OCI-M2 (cell line): ENCODE data around the gene CACNA2D2.

ENCODE experiments used
- DNase-seq: peaks from one replicate; lab custom pipeline; 2025; ENCODE audit not compliant: unreplicated experiment; lab: John Stamatoyannopoulos, UW

CACNA2D2 gene

DNA sequence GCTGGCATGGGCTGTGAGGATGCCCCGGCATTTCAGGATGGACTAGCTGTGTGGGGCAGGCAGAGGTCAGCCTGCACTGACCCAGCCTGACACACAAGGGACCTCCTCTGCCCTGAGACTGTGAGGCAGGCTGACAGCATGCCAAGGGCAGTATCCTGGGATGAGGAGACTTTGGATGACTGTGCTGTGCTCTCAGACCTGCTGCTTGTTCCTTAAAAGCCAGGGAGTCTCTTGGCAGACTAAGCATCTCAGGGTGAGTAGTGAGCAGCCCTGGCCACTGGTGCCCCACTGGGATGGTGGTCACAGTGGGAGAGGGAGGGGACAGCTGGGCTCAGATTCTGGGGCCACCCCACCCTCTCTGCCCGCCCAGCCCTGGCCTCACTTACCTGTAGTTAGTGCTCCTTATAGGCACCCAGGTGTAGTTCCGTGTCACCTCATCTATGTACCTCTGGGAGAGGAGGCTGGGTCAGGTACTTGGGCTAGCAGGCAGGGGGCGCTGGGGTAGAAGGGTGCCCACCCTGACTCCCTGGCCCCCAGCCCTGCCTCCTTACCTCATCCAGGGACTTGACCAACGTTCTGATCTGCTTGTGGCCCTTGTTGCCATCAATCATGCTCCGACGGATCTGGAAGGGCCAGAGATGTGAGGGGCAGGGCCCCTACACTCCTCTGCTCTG, 128.0 kb downstream of the CACNA2D2 start:
- no peak for DNase-seq

DNA sequence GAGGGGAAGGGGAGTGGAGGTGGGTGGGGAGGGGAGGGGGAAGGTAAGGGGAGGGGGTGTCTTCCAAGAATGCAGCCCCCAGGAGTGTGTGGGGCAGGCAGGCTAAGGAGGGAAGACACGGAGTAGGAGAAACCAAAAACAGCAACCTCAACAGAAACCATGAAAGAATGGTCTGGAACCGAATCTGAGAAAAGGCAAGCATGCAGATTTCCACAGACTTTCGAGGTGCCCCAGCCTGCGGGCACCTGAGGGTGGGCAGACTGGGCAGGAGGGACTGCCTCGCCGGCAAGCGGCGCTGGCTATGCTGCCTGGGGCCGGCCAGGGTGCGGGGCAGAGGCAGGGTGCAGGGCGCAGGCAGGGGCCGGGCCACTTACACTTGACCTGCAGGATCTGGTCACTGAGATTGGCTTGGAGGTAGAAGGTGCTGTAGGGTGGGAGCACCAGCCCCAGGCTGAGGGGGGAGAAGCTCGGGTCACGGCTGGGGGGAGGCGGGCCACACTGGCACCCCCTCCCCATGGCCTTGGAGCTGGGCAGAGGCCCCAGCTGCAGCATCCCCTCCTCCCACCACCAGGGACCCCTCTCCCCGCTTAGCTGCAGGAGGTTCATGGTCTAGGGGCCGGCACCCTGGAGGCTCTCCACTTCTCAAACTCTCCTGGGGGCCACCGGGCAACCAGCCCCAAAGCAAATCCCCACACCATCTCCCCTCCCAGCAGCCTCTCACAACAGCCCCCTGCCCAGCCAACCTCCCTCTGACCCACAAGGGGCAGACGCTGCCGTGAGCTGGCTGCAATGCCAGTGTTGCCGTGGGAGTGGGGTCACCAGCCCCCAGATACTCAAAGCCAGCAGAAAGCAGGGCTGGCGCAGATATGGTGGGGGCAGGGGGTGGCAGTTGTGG, 128.8 kb downstream of the CACNA2D2 start:
- no peak for DNase-seq

DNA sequence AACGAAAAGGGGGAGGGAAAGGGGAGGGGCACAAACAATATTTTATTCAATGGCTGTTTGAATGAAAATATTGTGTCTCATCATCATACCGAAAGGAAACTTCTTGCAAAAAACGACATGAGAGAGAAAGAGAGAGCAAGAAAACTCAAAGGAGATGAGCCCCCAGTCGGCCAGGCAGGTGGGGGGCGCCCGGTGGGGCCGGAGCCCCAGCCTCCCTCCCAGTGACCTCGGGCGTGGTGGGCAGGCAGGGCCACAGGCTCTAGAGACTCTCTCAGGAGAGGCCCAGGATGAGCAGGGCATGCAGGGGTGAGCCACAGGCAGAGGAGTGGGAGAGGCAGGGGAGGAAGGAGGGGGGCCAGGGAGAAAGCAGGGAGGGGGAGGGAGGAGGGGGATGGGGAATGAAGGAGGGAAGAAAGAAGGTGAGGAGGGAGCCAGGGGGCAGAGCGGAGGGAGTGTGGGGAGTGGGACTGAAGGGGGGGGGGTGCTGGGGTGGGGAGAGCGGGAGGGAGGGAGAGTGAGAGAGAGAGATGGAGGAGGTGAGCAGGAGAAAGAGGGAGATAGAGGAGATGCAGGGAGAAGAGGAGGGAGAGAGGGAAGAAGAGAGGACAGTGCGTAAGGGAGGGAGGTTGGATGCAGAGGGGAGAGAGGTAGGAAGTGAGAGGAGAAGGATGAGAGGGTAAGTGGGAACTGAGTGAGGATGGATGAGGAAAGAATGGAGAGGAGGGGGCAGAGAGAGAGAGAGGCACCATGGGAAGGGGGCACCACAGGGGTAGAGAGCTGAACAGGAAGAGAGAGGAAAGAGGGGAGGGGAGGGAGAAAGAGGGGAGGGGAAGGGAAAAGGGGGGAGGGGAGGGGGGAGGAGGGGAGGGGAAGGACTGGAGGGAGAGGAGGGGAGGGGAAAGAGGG, 130.0 kb downstream of the CACNA2D2 start:
- DNase-seq: no peak

DNA sequence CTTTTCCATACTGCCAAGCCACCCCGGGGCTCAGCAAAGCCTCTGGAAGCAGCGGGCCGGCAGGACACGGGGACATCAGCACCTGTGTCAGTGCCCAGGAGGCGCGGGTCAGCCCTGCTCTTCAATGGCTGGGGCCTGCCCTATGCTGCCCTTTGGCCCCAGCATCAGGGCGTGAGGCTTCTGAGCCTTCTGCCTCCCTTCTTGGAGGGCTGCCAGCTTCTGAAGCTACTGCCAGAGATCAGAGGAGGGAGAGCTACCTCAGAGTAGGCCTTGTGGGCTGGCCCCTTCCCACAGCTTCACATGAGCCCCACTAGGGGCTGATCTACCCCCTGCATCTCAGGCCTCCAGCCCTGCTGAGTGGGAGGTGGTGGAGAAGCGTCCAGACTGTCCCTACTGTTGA, 131.1 kb downstream of the CACNA2D2 start:
- DNase-seq: no peak

DNA sequence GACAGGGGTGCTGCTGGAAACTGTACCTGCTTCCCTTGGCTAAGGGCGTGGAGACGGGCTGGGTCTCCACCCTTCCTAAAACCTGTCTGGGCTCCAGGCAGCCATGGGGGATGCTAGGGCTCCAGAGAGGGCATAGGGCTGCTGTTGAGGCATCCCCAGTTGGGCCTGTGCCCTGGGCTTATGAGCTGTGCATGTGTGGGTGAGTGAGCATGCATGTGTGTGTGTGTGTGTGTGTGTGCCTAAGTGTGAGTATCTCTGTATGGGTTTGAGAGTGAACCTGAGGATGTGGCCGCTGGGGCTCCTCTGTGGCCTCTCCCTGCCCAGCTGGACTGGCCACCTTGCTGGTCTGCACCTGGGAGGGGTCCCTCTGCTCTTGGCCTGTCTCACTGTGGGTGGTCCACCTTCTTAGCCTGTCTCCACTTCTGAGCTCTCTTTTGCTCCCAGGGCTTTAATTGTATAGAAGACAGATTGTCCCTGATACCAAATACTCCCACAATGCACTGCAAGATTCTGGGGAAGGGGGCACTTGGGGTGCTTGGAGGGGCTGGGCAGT, 132.2 kb downstream of the CACNA2D2 start:
- no peak for DNase-seq

DNA sequence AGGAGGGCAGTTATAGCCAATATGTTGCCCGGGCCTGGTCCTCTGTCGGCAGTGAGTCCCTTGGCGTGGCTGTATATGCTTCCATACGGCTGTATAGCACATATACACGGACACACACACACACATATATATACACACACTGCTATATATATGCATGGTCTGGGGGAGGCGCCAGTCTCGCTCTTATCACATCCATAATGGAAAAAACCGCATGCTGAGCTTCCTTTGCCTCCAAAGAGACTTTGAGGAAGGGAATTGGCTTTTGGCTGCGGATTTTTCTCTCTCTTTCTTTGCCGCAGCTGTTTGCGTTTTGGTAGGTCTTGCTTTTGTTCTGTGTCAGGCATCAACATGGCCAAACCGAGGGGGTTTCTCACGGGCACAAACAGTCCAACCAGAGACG, 132.8 kb downstream of the CACNA2D2 start:
- no peak for DNase-seq

DNA sequence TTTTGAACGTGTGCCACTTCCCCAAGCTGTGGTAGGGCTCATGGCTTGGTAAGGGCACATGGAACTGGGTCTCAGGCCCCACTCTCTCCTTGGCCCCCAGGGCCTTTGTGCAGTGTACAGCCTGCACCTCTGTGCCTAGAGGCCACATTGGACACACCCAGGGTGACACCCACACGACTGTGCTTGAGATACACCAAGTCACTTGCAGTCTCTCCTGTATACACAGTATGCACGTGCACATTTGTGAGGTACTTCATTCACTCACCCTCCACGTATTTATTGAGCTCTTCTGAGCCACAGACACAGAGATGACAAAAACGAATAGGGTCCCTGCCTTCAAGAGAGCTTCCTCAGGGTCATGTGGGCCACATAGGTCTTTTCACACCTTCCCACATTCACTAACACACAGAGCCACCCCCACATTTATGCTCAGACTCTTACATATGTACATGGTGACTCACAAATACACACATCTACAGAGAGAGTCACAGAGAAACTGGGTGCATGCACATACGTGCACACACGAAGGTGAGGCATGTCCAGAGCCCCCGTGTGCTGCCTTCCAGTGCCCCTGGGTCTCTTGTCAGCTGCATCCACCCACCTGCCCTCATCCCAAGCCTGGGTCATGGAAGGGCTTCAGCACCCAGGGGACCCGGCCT, 134.3 kb downstream of the CACNA2D2 start:
- no peak for DNase-seq

DNA sequence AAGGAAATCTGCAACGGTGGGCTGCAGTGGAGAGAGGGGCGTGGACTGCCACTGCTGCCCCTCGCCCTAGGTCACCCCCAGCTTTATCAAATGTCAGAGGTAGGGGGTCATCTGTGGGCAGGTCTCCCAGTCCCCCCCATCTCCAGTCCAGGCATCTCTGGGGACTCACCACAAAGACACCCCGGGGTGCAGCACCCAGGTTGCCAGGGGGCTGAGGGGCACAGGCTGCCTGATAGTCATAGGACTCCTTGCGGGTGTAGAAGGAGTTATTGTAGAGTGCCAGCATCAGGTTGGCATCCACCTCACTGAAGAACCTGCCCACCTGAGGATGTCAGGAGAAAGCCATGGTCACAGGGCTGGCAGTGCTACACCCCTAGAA, 137.6 kb downstream of the CACNA2D2 start:
- no peak for DNase-seq

DNA sequence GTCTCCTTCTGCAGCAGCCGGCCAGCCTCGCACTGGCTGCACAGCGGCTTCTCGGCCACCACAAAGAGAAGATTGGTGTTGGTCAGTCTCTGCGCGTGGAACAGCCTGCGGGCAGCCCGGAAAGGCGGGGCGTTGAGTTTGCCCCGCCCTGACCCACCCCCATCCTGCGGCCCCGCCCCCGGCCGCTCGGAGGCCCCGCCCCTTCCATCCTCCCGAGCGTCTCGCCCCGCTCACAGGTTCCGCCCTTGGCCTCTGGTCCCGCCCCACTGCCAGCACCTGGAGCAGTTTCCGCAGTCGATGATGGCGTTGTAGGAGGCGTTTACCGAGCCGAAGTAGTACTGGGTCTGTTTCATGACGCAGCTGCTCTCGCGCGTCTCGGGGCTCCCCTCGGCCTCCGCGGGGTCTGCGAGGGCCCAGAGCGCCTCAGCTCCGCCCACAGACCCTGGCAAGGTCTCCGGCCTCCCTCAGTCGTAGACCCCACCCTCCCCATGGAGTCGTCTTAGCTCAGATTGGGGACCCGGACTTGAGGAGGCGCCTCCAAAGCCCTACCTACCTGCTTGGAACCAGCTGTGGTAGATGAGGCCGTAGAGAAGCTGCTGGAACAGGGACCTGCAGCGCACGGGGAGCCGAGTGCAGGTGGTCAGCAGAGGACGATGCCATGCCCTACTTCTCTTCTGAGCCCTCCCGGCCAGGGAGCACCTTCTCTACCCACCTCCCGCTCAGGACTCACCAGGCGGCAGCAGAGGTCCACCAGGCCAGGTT, 138.2 kb downstream of the CACNA2D2 start:
- DNase-seq: no peak

DNA sequence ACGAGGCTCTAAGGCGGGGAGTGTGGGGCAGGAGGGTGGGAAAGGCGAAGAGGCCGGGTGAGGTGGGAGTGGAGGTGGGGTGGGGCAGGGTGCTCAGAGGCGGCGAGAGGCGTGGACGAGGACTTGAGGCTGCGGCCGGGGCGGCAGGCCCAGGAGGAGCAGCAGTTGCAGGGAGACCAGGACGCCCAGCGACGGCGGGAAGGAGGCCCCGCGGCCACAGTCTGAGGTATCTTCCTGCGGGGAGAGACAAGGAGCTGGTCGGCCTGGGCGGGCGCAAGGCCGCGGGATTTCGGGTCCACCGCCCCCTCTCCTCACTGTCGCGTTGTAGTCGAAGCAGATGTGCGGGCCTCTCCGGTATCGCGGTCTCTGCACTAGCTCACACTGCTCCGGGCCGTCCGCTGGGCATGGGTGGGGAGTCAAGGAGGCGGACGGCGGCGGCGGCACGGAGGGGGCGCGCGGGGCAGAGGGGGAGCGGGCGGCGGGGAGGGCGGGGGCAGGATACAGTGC, 138.8 kb downstream of the CACNA2D2 start:
- DNase-seq: no peak

DNA sequence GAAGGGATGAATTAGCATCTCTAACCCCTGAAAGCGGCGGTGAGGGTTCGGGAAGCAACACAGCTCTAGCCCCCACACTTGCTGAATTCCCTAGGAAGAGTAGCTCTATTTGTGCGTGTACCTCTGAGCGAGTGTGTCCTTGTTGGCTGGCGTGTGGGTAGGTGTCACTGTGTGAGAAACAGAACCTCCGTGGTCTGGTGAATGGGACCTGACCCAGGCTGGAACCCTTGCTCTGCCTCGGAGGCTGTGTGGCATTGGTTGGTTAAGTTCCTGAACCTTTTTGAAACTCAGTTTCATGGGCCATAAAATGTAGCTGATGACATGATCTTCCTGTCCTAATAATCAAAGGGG, 143.7 kb downstream of the CACNA2D2 start:
- DNase-seq: no peak

DNA sequence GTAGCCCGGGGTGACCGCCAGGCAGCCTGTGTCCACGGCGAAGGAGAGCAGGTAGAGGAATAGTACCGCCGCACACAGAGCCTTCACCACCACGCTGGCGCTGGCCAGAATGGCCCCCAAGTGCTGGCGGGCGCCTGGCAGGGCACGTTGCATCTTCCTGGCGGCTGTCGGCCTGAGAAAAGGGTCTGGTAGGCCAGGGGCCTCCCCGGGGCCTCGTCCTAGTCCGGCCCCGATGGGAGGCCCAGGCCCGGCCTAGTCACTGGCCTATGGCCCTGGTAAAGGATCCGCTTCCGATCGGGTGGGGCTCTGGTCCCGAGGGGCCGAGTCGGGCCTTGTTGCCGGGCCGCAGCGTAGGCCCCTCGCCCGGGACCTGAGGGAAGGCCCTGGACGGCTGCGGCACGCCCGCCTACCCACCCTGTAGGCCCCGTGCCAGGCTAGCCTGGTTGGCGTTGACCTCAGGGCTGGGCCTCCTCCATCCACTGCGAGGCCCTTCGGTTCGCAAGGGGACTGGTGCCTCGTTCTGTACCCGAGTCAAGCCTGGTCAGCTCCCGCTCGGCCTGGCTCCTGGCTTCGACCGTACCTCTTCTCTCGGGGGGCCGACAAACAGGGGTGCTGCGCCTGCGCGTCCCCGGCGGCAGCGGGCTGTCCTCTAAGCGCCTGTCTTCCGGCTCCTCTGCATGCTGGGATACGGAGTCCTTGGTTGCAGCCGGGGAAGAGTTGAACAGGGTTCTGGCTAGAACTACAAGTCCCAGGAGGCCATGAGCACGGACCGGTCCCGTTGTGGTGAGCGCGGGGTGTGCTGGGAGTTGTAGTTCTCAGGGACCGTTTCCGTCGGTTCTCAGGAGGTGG, 144.3 kb downstream of the CACNA2D2 start, which contains the start of gene TMEM115:
Gene TMEM115 (minus strand): TSS at position 611 of the 849 bp plus-strand sequence. CDS start 458 bp downstream, at position 153.
- peak; percentile 57 for DNase-seq

DNA sequence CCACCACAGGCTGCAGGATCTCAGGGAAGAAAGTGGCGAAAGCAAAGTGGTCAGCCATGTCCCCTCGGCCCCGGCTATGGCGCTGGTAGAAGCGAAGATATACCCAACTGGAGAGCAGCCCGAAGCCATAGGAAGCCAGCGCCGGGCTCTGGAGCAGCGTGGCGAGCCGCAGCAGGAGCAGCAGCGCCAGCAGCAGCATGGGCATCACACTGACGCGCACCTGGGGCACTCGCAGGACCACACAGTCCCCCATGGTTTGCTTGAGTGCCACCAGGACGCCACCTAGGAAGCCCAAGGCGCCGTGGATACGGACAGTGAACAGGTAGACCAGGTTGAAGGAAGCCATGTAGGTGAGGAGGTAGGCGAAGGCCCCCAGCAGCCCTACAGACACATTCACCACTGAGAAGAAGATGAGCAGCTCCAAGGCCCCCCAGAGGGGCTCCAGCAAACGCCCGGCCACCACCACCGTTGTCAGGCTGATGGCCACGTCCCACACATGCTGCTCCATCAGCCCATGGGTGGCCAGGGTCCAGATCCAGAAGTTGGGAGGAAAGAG, 145.0 kb downstream of the CACNA2D2 start:
- DNase-seq: no peak

DNA sequence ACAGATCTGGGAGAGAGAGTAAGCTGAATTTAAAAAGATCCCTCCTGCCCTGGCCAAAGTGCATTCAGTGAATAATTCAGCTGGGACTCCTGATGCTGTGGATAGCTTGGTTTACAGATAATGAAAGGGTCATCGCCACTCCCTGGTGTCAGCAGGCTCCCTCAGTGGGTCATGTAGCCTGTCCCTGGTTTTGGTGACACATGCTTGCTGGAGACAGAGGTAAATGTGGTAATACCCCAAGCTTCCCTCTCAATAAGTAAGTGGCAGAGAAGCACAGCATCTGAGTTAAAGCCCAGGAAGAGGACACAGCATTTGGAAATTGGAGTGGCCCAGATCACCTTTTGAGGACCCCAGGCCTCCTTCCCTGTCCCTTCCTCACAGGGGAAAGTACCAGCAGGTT, 146.0 kb downstream of the CACNA2D2 start:
- DNase-seq: no peak

DNA sequence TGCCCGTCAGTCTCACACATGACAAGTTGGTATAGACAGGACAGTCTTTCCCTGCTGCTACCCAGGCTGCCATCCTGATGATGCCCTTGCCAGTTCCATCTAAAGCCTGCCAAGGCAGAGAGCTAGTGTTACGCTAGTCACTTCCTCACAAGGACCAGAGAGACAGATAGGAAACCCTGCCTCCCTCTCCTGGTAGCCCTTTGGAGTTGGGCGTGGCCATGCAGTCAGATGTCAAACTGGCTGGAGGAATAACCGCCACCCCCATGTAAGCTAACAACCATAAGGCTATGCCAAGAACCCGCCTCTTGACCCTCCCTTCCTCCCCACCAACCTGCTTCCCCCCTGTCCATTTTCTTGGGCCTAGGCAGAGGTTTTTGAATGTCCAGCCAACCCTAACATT, 146.9 kb downstream of the CACNA2D2 start:
- no peak for DNase-seq

DNA sequence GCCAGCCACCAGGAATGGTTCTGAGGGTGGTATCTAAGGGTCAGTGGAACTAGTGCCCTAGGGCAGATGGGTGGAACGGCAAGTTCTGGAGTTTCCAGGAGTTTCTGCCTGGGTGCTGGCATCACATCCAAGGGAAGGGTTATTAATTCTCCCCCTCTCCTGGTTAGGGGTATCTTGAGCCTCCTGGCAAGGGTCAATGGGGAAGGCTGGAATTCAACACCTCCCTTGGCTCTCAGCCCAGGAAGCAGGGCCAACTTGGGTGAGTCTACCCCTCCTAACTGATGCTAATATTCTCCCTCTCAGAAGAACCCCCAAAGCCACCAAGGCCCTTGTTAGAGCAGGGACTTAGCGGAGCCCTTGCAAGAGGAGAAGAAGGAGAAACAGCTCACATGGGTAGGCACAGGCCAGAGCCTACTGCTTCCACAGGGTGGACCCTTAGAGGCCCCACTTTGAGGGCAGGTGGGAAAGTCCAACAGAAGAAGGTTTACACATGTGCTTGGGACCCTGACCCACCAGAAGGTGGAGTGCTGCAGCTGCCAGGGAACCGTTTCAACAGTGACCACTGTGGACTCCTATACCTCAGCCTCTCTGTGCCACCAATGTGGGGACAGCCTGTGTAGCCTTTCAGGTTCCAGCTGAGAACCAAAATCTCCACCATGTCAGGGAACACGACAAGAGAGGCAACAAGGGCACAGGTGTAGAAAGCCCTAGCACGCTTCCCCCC, 147.4 kb downstream of the CACNA2D2 start:
- no peak for DNase-seq

DNA sequence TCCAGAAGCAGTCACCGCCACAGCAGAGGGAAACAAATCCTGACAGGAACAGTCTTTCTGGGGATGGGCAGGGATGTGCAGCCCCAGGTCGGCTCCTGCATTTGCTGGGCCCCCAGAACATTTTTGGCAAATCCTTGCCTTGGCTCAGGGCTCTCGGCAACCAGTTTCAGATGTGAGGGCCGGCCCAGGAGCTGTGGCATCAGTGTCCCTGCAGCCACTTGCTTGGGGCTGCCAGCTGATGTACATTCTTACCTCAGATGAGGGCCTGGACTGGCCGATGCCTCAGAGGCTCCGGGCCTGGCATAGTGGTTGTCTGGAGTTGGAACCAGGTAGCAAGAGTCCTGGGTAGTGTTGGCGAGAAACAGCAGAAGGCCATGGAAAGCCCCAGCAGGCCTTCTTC, 148.6 kb downstream of the CACNA2D2 start:
- no peak for DNase-seq
